GM21529 (cell line): ENCODE results near the gene SPEM2.
"Not testable (repeated sequence)": the region's sequence is repeated elsewhere in the genome, so short reads cannot be mapped to it uniquely, and the experiment has no call there.

Experiments
- ATAC-seq: cut with Tn5 transposase; IDR thresholded peaks from one replicate; pipeline ENCODE4 v1.9.1; 2021; ENCODE audit not compliant: unreplicated experiment

SPEM2 gene

DNA sequence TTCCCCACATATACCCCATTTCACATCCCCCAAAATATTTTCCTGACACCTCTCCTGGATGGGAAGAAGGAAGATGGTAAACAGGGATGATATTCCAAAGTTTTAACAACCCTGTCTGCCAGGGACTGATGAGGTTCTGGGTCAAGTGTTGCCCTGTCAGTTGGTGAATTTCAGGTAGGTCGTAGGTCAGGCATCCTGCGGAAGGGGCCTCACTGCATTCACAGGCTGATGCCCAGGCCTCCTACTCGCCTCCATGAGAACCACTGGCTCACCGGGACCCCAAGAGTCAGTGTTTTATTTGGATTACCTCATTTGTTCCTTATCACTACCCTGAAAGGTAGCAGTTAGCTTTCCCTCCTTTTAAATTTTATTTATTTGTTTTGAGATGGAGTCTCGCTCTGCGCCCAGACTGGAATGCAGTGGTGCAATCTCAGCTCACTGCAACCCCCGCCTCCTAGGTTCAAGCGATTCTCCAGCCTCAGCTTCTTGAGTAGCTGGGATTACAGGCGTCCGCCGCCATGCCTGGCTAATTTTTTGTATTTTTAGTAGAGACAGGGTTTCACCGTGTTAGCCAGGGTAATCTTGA, 43.5 kb downstream of the SPEM2 start:
- no peak for ATAC-seq

DNA sequence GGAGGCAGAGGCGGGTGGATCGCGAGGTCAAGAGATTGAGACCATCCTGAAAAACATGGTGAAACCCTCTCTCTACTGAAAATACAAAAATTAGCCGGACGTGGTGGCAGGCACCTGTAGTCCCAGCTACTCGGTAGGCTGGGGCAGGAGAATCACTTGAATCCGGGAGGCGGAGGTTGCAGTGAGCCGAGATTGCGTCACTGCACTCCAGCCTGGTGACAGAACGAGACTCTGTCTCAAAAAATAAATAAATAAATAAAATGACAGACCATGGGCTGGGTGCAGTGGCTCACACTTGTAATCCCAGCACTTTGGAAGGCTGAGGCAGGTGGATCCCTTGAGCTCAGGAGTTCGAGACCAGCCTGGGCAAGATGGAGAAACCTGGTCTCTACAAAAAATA, 44.4 kb downstream of the SPEM2 start:
- ATAC-seq: not testable (repeated sequence)

DNA sequence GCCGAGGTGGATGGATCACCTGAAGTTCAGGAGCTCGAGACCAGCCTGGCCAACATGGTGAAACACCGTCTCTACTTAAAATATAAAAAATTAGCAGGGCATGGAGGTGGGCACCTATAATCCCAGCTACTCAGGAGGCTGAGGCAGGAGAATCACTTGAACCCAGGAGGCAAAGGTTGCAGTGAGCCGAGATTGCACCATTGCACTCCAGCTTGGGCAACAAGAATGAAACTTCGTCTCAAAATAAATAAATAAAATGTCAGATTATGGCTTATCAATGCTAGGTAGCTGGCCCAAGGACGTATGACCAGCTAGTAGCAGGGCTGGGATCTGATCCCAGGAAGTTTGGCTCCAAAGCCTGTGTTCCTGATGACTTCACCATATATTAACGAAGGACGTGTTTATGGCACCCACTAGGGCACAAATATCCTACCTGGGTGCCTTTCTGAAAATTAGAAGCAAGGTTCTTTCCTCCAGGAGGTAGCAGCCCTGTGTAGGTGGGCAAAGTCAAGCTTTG, 45.1 kb downstream of the SPEM2 start:
- not testable (repeated sequence) for ATAC-seq

DNA sequence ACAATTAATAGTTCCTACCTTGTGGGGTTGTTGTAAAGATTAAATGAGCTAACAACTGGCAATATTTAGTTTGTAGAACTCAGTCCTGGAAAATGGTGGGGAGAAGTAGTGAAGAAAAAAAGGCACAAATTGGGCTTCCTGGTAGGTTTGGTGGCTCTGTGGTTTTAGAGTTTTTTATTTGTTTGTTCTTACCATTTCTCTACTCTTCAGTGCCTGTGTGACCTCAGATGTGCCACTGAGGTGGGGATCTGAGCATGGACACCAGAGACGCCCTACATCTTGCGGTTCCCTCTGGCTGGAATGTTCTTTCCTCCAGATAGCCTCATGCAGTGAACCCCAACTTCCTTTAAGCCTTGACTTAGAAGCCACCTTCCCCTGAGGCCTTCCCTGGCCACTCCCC, 46.3 kb downstream of the SPEM2 start:
- no peak for ATAC-seq

DNA sequence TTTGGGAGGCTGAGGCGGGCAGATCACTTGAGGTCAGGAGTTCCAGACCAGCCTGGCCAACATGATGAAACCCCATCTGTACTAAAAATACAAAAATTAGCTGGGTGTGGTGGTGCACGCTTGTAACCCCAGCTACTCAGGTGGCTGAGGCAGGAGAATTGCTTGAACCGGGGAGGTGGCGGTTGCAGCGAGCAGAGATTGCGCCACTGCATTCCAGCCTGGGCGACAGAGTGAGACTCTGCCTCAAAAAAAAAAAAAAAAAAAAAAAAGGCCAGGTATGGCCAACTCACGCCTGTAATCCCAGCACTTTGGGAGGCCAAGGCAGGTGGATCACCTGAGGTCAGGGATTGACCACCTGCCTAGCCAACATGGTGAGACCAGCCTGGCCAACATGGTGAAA, 49.4 kb downstream of the SPEM2 start:
- not testable (repeated sequence) for ATAC-seq

DNA sequence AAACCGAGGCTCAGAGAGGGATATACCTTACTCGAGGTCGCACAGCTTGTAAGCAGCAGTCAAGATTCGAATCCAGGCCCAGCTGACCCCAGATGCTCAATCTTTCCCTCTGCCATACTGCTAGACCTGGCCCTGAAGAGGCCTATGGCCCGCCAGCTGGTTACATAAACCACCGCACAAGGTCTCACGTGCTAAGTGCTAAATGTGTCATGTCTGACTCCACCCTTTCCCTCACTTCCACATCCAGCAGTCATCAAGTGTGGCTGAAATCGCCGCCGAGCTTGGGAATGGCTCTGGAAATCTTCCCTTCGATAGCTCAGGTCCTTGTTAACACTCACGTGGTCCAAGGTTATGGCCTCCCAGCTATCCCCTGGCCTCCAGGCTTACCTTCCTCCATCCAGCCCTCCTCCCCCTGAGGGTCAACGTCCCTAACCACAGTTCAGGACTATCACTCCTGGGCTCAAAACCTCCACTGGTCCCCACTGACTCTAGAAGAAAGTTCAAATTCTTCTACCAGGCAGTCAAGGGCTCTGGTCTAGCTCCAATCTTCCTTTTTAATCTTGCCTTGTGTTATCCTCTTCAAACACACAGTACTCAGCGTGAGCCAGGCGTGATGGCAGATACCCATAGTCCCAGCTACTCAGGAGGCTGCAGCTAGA, 50.5 kb downstream of the SPEM2 start:
- no peak for ATAC-seq

DNA sequence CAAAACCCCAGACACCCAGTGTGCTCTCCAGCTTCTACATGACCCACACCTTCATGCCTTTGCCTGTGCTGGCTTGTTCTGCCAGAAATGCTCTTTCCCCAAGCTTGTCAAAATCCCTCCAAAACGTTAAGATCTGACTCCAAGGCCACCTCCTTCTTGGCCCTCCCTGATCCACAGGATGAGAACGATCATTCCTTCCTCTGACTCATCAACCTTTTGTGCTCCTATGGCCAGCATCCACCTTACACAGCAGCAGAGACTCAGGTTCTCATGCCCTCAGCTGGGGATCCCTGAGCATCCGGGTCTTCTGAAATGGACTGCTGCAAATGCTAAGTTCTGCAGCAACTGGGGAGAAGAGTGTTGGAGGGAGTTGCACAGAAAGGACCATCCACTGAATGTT, 51.1 kb downstream of the SPEM2 start:
- no peak for ATAC-seq

DNA sequence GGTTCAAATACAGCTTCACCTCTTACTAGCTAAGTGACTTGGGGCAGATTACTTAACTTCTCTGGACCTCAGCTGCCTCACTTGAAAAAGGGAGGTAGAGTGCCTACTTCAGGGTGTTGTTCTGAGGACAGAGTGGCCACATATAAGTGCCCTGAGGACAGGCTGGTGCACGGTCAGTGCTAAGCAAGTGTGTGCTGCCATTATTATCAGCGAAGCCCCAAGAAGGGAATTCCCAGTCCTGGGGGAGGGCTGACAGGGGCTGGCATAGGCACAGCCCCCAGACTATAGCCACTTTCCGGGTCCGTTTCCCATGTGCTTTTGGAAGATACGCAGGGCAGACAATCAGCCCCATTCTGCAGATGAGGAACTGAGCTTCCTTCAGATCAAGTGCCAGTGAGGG, 51.5 kb downstream of the SPEM2 start:
- no peak for ATAC-seq
